ENCODE results near the gene ZCCHC17.
A peak's percentile ranks its signal among the peaks of the same experiment; 100 is the strongest.

Gene ZCCHC17

DNA sequence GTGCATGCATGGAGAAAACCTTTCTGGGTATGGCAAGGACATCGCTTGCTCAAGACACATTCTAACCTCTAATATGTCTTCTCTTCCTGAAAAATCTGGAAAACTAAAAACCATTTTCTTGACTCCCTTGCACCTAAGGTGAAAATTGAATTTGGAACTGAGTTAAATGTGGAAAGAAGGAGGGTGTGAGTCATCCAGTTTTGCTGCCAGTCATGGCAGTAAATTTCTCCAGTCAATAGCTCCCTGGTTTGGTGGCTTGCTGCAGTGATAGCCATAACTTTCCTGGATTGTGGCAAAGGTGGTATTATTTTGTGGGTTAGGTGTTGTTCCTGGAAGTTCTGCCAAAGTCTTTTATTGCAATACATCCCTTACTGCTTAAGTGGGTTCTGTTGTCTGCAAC lies 2.5 kb downstream of the ZCCHC17 start:
- no peak for TF ChIP-seq CTCF (IDR thresholded peaks at IDR 0.05; ENCODE audit: low read depth, low read length)
- no peak for TF ChIP-seq MYC (IDR thresholded peaks at IDR 0.05; ENCODE audit: low read depth, low read length)
- no peak for TF ChIP-seq POLR2A (IDR thresholded peaks at IDR 0.05; ENCODE audit: extremely low read depth, insufficient read length)
- no peak for TF ChIP-seq MAX (IDR thresholded peaks at IDR 0.05; ENCODE audit: low read depth, low read length)
- H3K4me3 ChIP-seq (ENCODE audit: low read depth, low read length) = no peak overlapping the region
- peak; percentile 28 for DNase-seq (ENCODE audit: low read depth)

GRCh38 chr1:31300193-31300592 lies 3.4 kb downstream of the ZCCHC17 start:
- TF ChIP-seq CTCF (IDR thresholded peaks at IDR 0.05; ENCODE audit: low read depth, low read length) (no peak), MYC (IDR thresholded peaks at IDR 0.05; ENCODE audit: low read depth, low read length) (no peak), POLR2A (IDR thresholded peaks at IDR 0.05; ENCODE audit: extremely low read depth, insufficient read length) (no peak), MAX (IDR thresholded peaks at IDR 0.05; ENCODE audit: low read depth, low read length) (no peak)

DNA sequence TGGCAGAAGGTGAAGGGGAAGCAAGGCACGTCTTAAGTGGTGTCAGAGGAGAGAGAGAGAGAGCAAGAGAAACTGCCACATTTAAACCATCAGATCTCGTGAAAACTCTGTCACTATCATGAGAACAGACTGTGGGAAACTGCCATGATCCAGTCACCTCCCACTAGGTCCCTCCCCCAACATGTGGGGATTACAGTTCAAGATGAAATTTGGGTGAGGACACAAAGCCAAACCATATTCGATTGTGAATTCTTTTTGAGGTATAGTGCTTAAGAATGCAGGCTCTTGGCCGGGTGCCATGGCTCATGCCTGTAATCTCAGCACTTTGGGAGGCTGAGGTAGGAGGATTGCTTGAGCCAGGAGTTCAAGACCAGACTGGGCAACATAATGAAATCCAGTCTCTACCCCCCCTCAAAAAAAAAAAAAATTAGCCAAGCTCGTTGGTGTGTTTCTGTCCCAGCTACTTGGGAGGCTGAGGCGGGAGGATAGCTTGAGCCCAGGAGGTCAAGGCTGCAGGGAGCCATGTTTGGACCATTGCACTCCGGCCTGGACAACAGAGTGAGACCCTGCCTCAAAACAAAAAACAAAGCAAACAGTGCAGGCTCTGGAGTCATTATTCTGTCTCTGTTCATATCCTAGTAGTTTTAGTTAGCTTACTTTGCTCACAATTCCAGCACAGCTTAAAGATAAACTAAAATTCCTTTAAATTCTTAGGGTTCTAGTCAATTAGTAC lies 6.0 kb downstream of the ZCCHC17 start:
- TF ChIP-seq MYC (IDR thresholded peaks at IDR 0.05; ENCODE audit: low read depth, low read length) = no peak
- no peak for TF ChIP-seq MAX (IDR thresholded peaks at IDR 0.05; ENCODE audit: low read depth, low read length)
- no peak for TF ChIP-seq CTCF (IDR thresholded peaks at IDR 0.05; ENCODE audit: low read depth, low read length)
- TF ChIP-seq POLR2A (IDR thresholded peaks at IDR 0.05; ENCODE audit: extremely low read depth, insufficient read length) = no peak
- no peak overlapping the region for H3K4me3 ChIP-seq (ENCODE audit: low read depth, low read length)
- DNase-seq (ENCODE audit: low read depth) = no peak

More at GRCh38 chr1:31300193-31300592, 3.4 kb downstream of the ZCCHC17 start:
- H3K4me3 ChIP-seq (ENCODE audit: low read depth, low read length) = no peak overlapping the region
- no peak for DNase-seq (ENCODE audit: low read depth)

GRCh38 chr1:31306278-31306677 lies 9.4 kb downstream of the ZCCHC17 start:
- H3K4me3 ChIP-seq (ENCODE audit: low read depth, low read length) = no peak overlapping the region
- DNase-seq (ENCODE audit: low read depth) = no peak
- TF ChIP-seq CTCF (IDR thresholded peaks at IDR 0.05; ENCODE audit: low read depth, low read length) (no peak), MYC (IDR thresholded peaks at IDR 0.05; ENCODE audit: low read depth, low read length) (no peak), POLR2A (IDR thresholded peaks at IDR 0.05; ENCODE audit: extremely low read depth, insufficient read length) (no peak), MAX (IDR thresholded peaks at IDR 0.05; ENCODE audit: low read depth, low read length) (no peak)

- DNase-seq (ENCODE audit: low read depth) = no peak
- H3K4me3 ChIP-seq (ENCODE audit: low read depth, low read length) = no peak overlapping the region
- no peak for TF ChIP-seq MAX (IDR thresholded peaks at IDR 0.05; ENCODE audit: low read depth, low read length)
- TF ChIP-seq POLR2A (IDR thresholded peaks at IDR 0.05; ENCODE audit: extremely low read depth, insufficient read length) = no peak
- no peak for TF ChIP-seq CTCF (IDR thresholded peaks at IDR 0.05; ENCODE audit: low read depth, low read length)
- TF ChIP-seq MYC (IDR thresholded peaks at IDR 0.05; ENCODE audit: low read depth, low read length) = no peak
Measured at GRCh38 chr1:31308036-31308435, 11.2 kb downstream of the ZCCHC17 start.

Measured in NB4 (cell line).